ENCODE measurements around the gene B4GALT5.
"Not testable (repeated sequence)": the region's sequence is repeated elsewhere in the genome, so short reads cannot be mapped to it uniquely, and the experiment has no call there.

The B4GALT5 gene

GRCh38 chr20:49677777-49678758 is 35.6 kb downstream of the B4GALT5 start:
- no peak for DNase-seq

GRCh38 chr20:49676581-49677291 is 36.9 kb downstream of the B4GALT5 start:
- DNase-seq = no peak

- DNase-seq = no peak
Measured at GRCh38 chr20:49675368-49676151, 38.1 kb downstream of the B4GALT5 start.

- DNase-seq = no peak
Measured at GRCh38 chr20:49674383-49675352, 39.0 kb downstream of the B4GALT5 start.

GRCh38 chr20:49672096-49672664 is 41.5 kb downstream of the B4GALT5 start:
- no peak for DNase-seq

GRCh38 chr20:49671433-49671832 is 42.2 kb downstream of the B4GALT5 start:
- DNase-seq = no peak

- DNase-seq = no peak
Measured at GRCh38 chr20:49669601-49670189, 44.0 kb downstream of the B4GALT5 start.

- not testable (repeated sequence) for DNase-seq
Measured at GRCh38 chr20:49668878-49669195, 44.8 kb downstream of the B4GALT5 start.

GRCh38 chr20:49668181-49668877 is 45.3 kb downstream of the B4GALT5 start:
- no peak for DNase-seq

- DNase-seq = no peak
Measured at GRCh38 chr20:49666911-49667310, 46.8 kb downstream of the B4GALT5 start.

- no peak for DNase-seq
Measured at GRCh38 chr20:49665796-49666195, 47.9 kb downstream of the B4GALT5 start.

GRCh38 chr20:49664612-49665313 is 48.9 kb downstream of the B4GALT5 start:
- no peak for DNase-seq

GRCh38 chr20:49663112-49663511 is 50.6 kb downstream of the B4GALT5 start:
- no peak for DNase-seq

GRCh38 chr20:49661560-49662329 is 51.9 kb downstream of the B4GALT5 start:
- no peak for DNase-seq

- DNase-seq = no peak
Measured at GRCh38 chr20:49660912-49661311, 52.8 kb downstream of the B4GALT5 start.

GRCh38 chr20:49659056-49659455 is 54.6 kb downstream of the B4GALT5 start:
- no peak for DNase-seq

GRCh38 chr20:49658508-49658907 is 55.2 kb downstream of the B4GALT5 start:
- no peak for DNase-seq

- DNase-seq = no peak
Measured at GRCh38 chr20:49657118-49657901, 56.4 kb downstream of the B4GALT5 start.
